Right cardiac atrium (tissue), 5 donors: Measurements from ENCODE around the gene HEY2. TPM values are rescaled to one million over a fixed set of nuclear protein-coding genes. Genes with fewer than 3 reads are reported as not detected.
"Not testable (repeated sequence)": the region's sequence is repeated elsewhere in the genome, so short reads cannot be mapped to it uniquely, and the experiment has no call there.

Experiments used
- ATAC-seq, 2 donors: fragments of 200-7000 bp; cut with Tn5 transposase; one replicate each; pipeline versions ENCODE4 v1.8.0 to v1.9.1; 2020; ENCODE audit warnings: moderate library complexity in 2 of 2, mild to moderate bottlenecking in 1 of 2
- DNase-seq, 3 donors: peaks; one replicate each; pipeline ENCODE4 v3.0.0-alpha.2; 2020
- H3K27ac ChIP-seq: one replicate; pipeline ENCODE4 v1.5.1; 2013; ENCODE audit warnings: mild to moderate bottlenecking, low read length, control low read depth, moderate library complexity
- H3K27me3 ChIP-seq: one replicate; pipeline ENCODE4 v1.6.1; 2013; ENCODE audit not compliant: control insufficient read depth, insufficient read depth
- H3K4me1 ChIP-seq: one replicate; pipeline ENCODE4 v1.6.1; 2013; ENCODE audit warnings: low read length; ENCODE audit not compliant: control insufficient read depth, insufficient read depth
- H3K4me3 ChIP-seq: one replicate; pipeline ENCODE4 v1.5.1; 2013; ENCODE audit warnings: low read length, control low read depth
- H3K9me3 ChIP-seq: one replicate; pipeline ENCODE4 v1.6.1; 2013; ENCODE audit warnings: low read length; ENCODE audit not compliant: control insufficient read depth
- WGBS: extraction: QIAGEN DNeasy Blood & Tissue Kit; methylation state at CpG from one replicate; pipeline ENCODE4 v1.1.7; 2013; 5-methylcytosine and 5-hydroxymethylcytosine counted together
- intact Hi-C, 4 donors: fragments of 100-400 bp; cut with DNase I; formaldehyde crosslinking; loops; one replicate each; pipeline versions ENCODE4 v1.11.0 to v1.14.0; 2022 to 2023
- long read RNA-seq, 4 donors: library from polyadenylated mRNA; unstranded; transcript quantifications; one replicate each; pipeline ENCODE4 v2.0.0, GENCODE V29; 2020 to 2021
- polyA plus RNA-seq: library from polyadenylated mRNA; stranded (reverse); fragments of 200-250 nt; gene quantifications from one replicate; pipeline ENCODE4 v1.2.3, GENCODE V29; 2013
- total RNA-seq, 4 donors: library from RNA; stranded (reverse); fragmentation: NEBNext Ultra II Directional; extraction: Animal tissue kit (Norgen Biotek cat#: 25700); gene quantifications; one replicate each; pipeline ENCODE4 v1.2.1, GENCODE V29; 2021
- donor health status: healthy with polysubstance abuse.
- donor health status: DM: no; HTN: yes; CAD: no.
- donor health status: DM: no; HTN: no; CAD: no.
- donor health status: DM: no; HTN: yes; CAD: no; lungs with severe emphysema.
- donor health status: DM: yes; HTN: yes; CAD: no.

The HEY2 gene
- total RNA-seq (1 to 10 TPM; 2.6 to 6.0 (median 3.7) TPM), polyA plus RNA-seq (3.1 TPM)
- long read RNA-seq, donor 1, transcript HEY2-201 (5 exons, 2,678 nt) = major isoform, 9 of 11 reads
- long read RNA-seq, donor 1, partial matches to known transcripts = 0 of 11 reads
- long read RNA-seq, donor 1, other reads (novel, unspliced or antisense) = 2 of 11 reads
- long read RNA-seq, donor 2, partial matches to known transcripts = 2 of 3 reads
- long read RNA-seq, donor 2, other reads (novel, unspliced or antisense) = 0 of 3 reads
- long read RNA-seq, donor 3, partial matches to known transcripts = 4 of 9 reads
- long read RNA-seq, donor 3, other reads (novel, unspliced or antisense) = 1 of 9 reads
- long read RNA-seq, donor 4, partial matches to known transcripts = 2 of 7 reads
- long read RNA-seq, donor 4, other reads (novel, unspliced or antisense) = 1 of 7 reads

GRCh38 chr6:125749173-125749864 lies at the start of gene HEY2:
Gene HEY2, plus strand, starts transcription at chr6:125749632. Its CDS starts 145 bp downstream, at chr6:125749777.
- DNase-seq (peak; percentile 95 to 98 (median 98)), ATAC-seq (peak; percentile 97 to 98)
- Histone ChIP-seq H3K27ac (peak within 1 kb of the TSS; percentile 78), H3K9me3 (no peaks in the 10 kb centered on the region), H3K27me3 (no peaks in the 10 kb centered on the region), H3K4me3 (peak within 1 kb of the TSS; percentile 66), H3K4me1 (no peaks in the 10 kb centered on the region)
- WGBS = under 1% methylated on average over 95 of the region's 95 CpGs
- intact Hi-C loops = loop anchor here in 1 of 4 donors (5.0 kb wide), 1 partner anchor 437 kb away; no protein-coding TSS in a partner anchor

- Histone ChIP-seq H3K27me3 (no peaks in the 10 kb centered on the region), H3K4me3 (no peak overlapping the region), H3K4me1 (no peaks in the 10 kb centered on the region), H3K9me3 (no peaks in the 10 kb centered on the region), H3K27ac (no peak overlapping the region)
- ATAC-seq = no peak
- no peak for DNase-seq
- WGBS = 67% methylated on average over 3 of the region's 3 CpGs
- intact Hi-C loops = no loop called here
These were observed 48.7 kb upstream of the HEY2 start for GRCh38 chr6:125700581-125701353.

GRCh38 chr6:125701354-125701668 lies 48.1 kb upstream of the HEY2 start:
- ATAC-seq = no peak
- H3K27ac ChIP-seq = no peak overlapping the region
- no peak for DNase-seq
- H3K4me3 ChIP-seq = no peak overlapping the region
- 84% methylated on average over 1 of the region's 1 CpG for WGBS
- H3K9me3 ChIP-seq = no peaks in the 10 kb centered on the region
- H3K27me3 ChIP-seq = no peaks in the 10 kb centered on the region
- H3K4me1 ChIP-seq = no peaks in the 10 kb centered on the region
- intact Hi-C loops = no loop called here

- intact Hi-C loops, H3K27ac ChIP-seq, H3K27me3 ChIP-seq, H3K4me3 ChIP-seq, DNase-seq, H3K4me1 ChIP-seq, H3K9me3 ChIP-seq, ATAC-seq: not testable (repeated sequence)
- WGBS = 90% methylated on average over 5 of the region's 5 CpGs
These were observed 45.5 kb upstream of the HEY2 start for GRCh38 chr6:125703882-125704281.

- WGBS = 80% methylated on average over 4 of the region's 4 CpGs
- intact Hi-C loops = no loop called here
- Histone ChIP-seq H3K9me3 (peaks cover 2% of the 10 kb centered on the region), H3K27me3 (no peaks in the 10 kb centered on the region), H3K4me3 (no peak overlapping the region), H3K4me1 (no peaks in the 10 kb centered on the region), H3K27ac (no peak overlapping the region)
- ATAC-seq (no peak), DNase-seq (no peak)
These were observed 41.7 kb upstream of the HEY2 start for GRCh38 chr6:125707615-125708243.

GRCh38 chr6:125711013-125711675 lies 38.3 kb upstream of the HEY2 start:
- ATAC-seq (no peak), DNase-seq (no peak)
- Histone ChIP-seq H3K9me3 (peaks cover 2% of the 10 kb centered on the region), H3K4me3 (no peak overlapping the region), H3K27me3 (no peaks in the 10 kb centered on the region), H3K4me1 (no peaks in the 10 kb centered on the region), H3K27ac (no peak overlapping the region)
- intact Hi-C loops = no loop called here
- 83% methylated on average over 4 of the region's 4 CpGs for WGBS

- Histone ChIP-seq H3K27me3 (no peaks in the 10 kb centered on the region), H3K9me3 (peaks cover 2% of the 10 kb centered on the region), H3K4me1 (no peaks in the 10 kb centered on the region), H3K4me3 (no peak overlapping the region), H3K27ac (no peak overlapping the region)
- WGBS = 83% methylated on average over 2 of the region's 2 CpGs
- ATAC-seq = no peak
- DNase-seq = no peak
- intact Hi-C loops = no loop called here
These were observed 34.9 kb upstream of the HEY2 start for GRCh38 chr6:125714441-125715090.

- Histone ChIP-seq H3K9me3 (no peaks in the 10 kb centered on the region), H3K27me3 (no peaks in the 10 kb centered on the region), H3K4me1 (no peaks in the 10 kb centered on the region), H3K27ac (no peak overlapping the region), H3K4me3 (no peak overlapping the region)
- intact Hi-C loops = no loop called here
- WGBS = 72% methylated on average over 2 of the region's 2 CpGs
- ATAC-seq (no peak), DNase-seq (no peak)
These were observed 32.2 kb upstream of the HEY2 start for GRCh38 chr6:125717120-125717731.

- no peak overlapping the region for H3K4me3 ChIP-seq
- 74% methylated on average over 2 of the region's 2 CpGs for WGBS
These were observed 31.3 kb upstream of the HEY2 start for GRCh38 chr6:125718109-125718508.

GRCh38 chr6:125722886-125723285 lies 26.5 kb upstream of the HEY2 start:
- ATAC-seq (no peak), DNase-seq (no peak)
- Histone ChIP-seq H3K4me1 (no peaks in the 10 kb centered on the region), H3K27me3 (no peaks in the 10 kb centered on the region), H3K4me3 (no peak overlapping the region), H3K9me3 (no peaks in the 10 kb centered on the region), H3K27ac (no peak overlapping the region)
- intact Hi-C loops = no loop called here

More at GRCh38 chr6:125718109-125718508, 31.3 kb upstream of the HEY2 start:
- intact Hi-C loops = no loop called here
- no peak for ATAC-seq
- DNase-seq = no peak
- no peaks in the 10 kb centered on the region for H3K4me1 ChIP-seq
- H3K9me3 ChIP-seq = no peaks in the 10 kb centered on the region
- no peak overlapping the region for H3K27ac ChIP-seq
- no peaks in the 10 kb centered on the region for H3K27me3 ChIP-seq
